Adipocyte (in vitro differentiated cells): ENCODE measurements around the gene PER3.
A peak's percentile ranks its signal among the peaks of the same experiment; 100 is the strongest.

Source experiments
- DNase-seq: peaks from one replicate; pipeline ENCODE4 v3.0.0-alpha.2; 2015; ENCODE audit warnings: low read depth
- H3K27me3 ChIP-seq: replicated peaks from 2 replicates; pipeline ENCODE4 v1.7.0; 2013; ENCODE audit warnings: mild to moderate bottlenecking, low read length, moderate library complexity; ENCODE audit not compliant: control insufficient read depth, insufficient read depth
- H3K36me3 ChIP-seq: 2 replicates; pipeline ENCODE4 v1.7.0; 2013; ENCODE audit warnings: low read length, mild to moderate bottlenecking, moderate library complexity; ENCODE audit not compliant: control insufficient read depth, insufficient read depth, severe bottlenecking
- H3K4me1 ChIP-seq: 2 replicates; pipeline ENCODE4 v1.7.0; 2013; ENCODE audit warnings: mild to moderate bottlenecking, low read length, moderate library complexity; ENCODE audit not compliant: control insufficient read depth, insufficient read depth
- H3K4me3 ChIP-seq: 2 replicates; pipeline ENCODE4 v1.7.0; 2013; ENCODE audit warnings: mild to moderate bottlenecking, low read length, moderate library complexity
- H3K9ac ChIP-seq: 2 replicates; pipeline ENCODE4 v1.7.0; 2013; ENCODE audit warnings: mild to moderate bottlenecking, low read length, moderate library complexity
- H3K9me3 ChIP-seq: 2 replicates; pipeline ENCODE4 v1.7.0; 2013; ENCODE audit warnings: mild to moderate bottlenecking, low read length, moderate library complexity; ENCODE audit not compliant: control insufficient read depth

Gene PER3

GRCh38 chr1:7878027-7878426 is 93.9 kb downstream of the PER3 start:
- Histone ChIP-seq H3K27me3 (peaks cover 9% of the 10 kb centered on the region), H3K9ac (no peak overlapping the region), H3K36me3 (no peaks in the 10 kb centered on the region), H3K4me1 (no peaks in the 10 kb centered on the region), H3K9me3 (peaks cover 7% of the 10 kb centered on the region), H3K4me3 (no peak overlapping the region)
- no peak for DNase-seq

GRCh38 chr1:7879228-7879627 is 95.1 kb downstream of the PER3 start:
- Histone ChIP-seq H3K27me3 (no peaks in the 10 kb centered on the region), H3K36me3 (no peaks in the 10 kb centered on the region), H3K4me1 (no peaks in the 10 kb centered on the region), H3K9ac (no peak overlapping the region), H3K4me3 (no peak overlapping the region), H3K9me3 (peaks cover 7% of the 10 kb centered on the region)
- DNase-seq, result no peak

GRCh38 chr1:7884757-7885156 is 100.7 kb downstream of the PER3 start:
- no peak for DNase-seq
- Histone ChIP-seq H3K4me1 (peaks cover 2% of the 10 kb centered on the region), H3K36me3 (no peaks in the 10 kb centered on the region), H3K4me3 (no peak overlapping the region), H3K9ac (no peak overlapping the region), H3K27me3 (no peaks in the 10 kb centered on the region), H3K9me3 (no peaks in the 10 kb centered on the region)

- Histone ChIP-seq H3K9ac (no peak overlapping the region), H3K27me3 (no peaks in the 10 kb centered on the region), H3K9me3 (no peaks in the 10 kb centered on the region), H3K4me3 (no peak overlapping the region), H3K36me3 (no peaks in the 10 kb centered on the region), H3K4me1 (peaks cover 2% of the 10 kb centered on the region)
- DNase-seq, result no peak
These were observed 101.7 kb downstream of the PER3 start for GRCh38 chr1:7885513-7886404.

GRCh38 chr1:7886405-7886745 is 102.3 kb downstream of the PER3 start:
- no peaks in the 10 kb centered on the region for H3K9me3 ChIP-seq

GRCh38 chr1:7888248-7889081 is 104.4 kb downstream of the PER3 start:
- no peak overlapping the region for H3K9ac ChIP-seq
- no peaks in the 10 kb centered on the region for H3K36me3 ChIP-seq
- H3K9me3 ChIP-seq, result no peaks in the 10 kb centered on the region
- DNase-seq, result no peak
- H3K27me3 ChIP-seq, result no peaks in the 10 kb centered on the region
- peaks cover 3% of the 10 kb centered on the region for H3K4me1 ChIP-seq
- H3K4me3 ChIP-seq, result no peak overlapping the region

More at GRCh38 chr1:7886405-7886745, 102.3 kb downstream of the PER3 start:
- H3K27me3 ChIP-seq, result no peaks in the 10 kb centered on the region
- DNase-seq, result no peak
- no peak overlapping the region for H3K4me3 ChIP-seq
- H3K9ac ChIP-seq, result no peak overlapping the region
- no peaks in the 10 kb centered on the region for H3K36me3 ChIP-seq
- H3K4me1 ChIP-seq, result peaks cover 2% of the 10 kb centered on the region

GRCh38 chr1:7890853-7891252 is 106.8 kb downstream of the PER3 start:
- H3K4me1 ChIP-seq, result peaks cover 23% of the 10 kb centered on the region
- no peaks in the 10 kb centered on the region for H3K27me3 ChIP-seq
- H3K4me3 ChIP-seq, result no peak overlapping the region

GRCh38 chr1:7891804-7892203 is 107.7 kb downstream of the PER3 start:
- H3K4me3 ChIP-seq, result no peak overlapping the region
- H3K36me3 ChIP-seq, result no peaks in the 10 kb centered on the region
- H3K9me3 ChIP-seq, result no peaks in the 10 kb centered on the region
- no peak for DNase-seq
- peaks cover 23% of the 10 kb centered on the region for H3K4me1 ChIP-seq
- no peak overlapping the region for H3K9ac ChIP-seq
- no peaks in the 10 kb centered on the region for H3K27me3 ChIP-seq

More at GRCh38 chr1:7890853-7891252, 106.8 kb downstream of the PER3 start:
- Histone ChIP-seq H3K36me3 (no peaks in the 10 kb centered on the region), H3K9ac (no peak overlapping the region), H3K9me3 (no peaks in the 10 kb centered on the region)
- no peak for DNase-seq

- H3K4me3 ChIP-seq, result no peak overlapping the region
These were observed 109.6 kb downstream of the PER3 start for GRCh38 chr1:7893529-7894180.

More at GRCh38 chr1:7893529-7894180, 109.6 kb downstream of the PER3 start:
- Histone ChIP-seq H3K36me3 (no peaks in the 10 kb centered on the region), H3K4me1 (peaks cover 23% of the 10 kb centered on the region), H3K9me3 (no peaks in the 10 kb centered on the region), H3K9ac (peak overlapping the region; percentile 33), H3K27me3 (no peaks in the 10 kb centered on the region)
- DNase-seq, result peak; percentile 57
